Upper lobe of left lung (tissue), 6 donors: ENCODE measurements around the gene BTBD9. TPM values are rescaled to one million over a fixed set of nuclear protein-coding genes. Genes with fewer than 3 reads are reported as not detected.

Experiments used
- ATAC-seq, 2 donors: fragments of 200-7000 bp; cut with Tn5 transposase; one replicate each; pipeline ENCODE4 v1.9.1; 2022; ENCODE audit warnings: mild to moderate bottlenecking in 2 of 2, moderate library complexity in 2 of 2; ENCODE audit not compliant: low FRiP score in 2 of 2
- DNase-seq, 2 donors: peaks; one replicate each; pipeline ENCODE4 v3.0.0-alpha.2; 2019 to 2020
- H3K27ac ChIP-seq, 4 donors: fragments of 200-600 bp; sonication (generic); one replicate each; pipeline ENCODE4 v1.5.1; 2016 to 2019
- H3K27me3 ChIP-seq, 4 donors: fragments of 200-600 bp; sonication (generic); one replicate each; pipeline ENCODE4 v1.5.1; 2017 to 2019
- H3K36me3 ChIP-seq, 4 donors: fragments of 200-600 bp; sonication (generic); one replicate each; pipeline ENCODE4 v1.5.1; 2016 to 2019
- H3K4me1 ChIP-seq, 4 donors: fragments of 200-600 bp; sonication (generic); one replicate each; pipeline ENCODE4 v1.5.1; 2018 to 2019
- H3K4me3 ChIP-seq, 4 donors: fragments of 200-600 bp; sonication (generic); one replicate each; pipeline ENCODE4 v1.5.1; 2017 to 2019; ENCODE audit warnings: mild to moderate bottlenecking in 2 of 4, moderate library complexity in 1 of 4
- H3K9me3 ChIP-seq, 4 donors: fragments of 200-600 bp; sonication (generic); one replicate each; pipeline ENCODE4 v1.5.1; 2018 to 2019
- EP300 ChIP-seq, 4 donors: sonication (generic); formaldehyde crosslinking; IDR thresholded peaks; one replicate each; pipeline ENCODE4 v1.5.1; 2017; ENCODE audit warnings: antibody characterized with exemption in 4 of 4, control low read depth in 2 of 4
- POLR2A ChIP-seq, 4 donors: fragments of 450-650 bp; IDR thresholded peaks; one replicate each; pipeline ENCODE4 v1.5.1; 2016 to 2017; ENCODE audit warnings: antibody characterized with exemption in 4 of 4, mild to moderate bottlenecking in 2 of 4
- POLR2AphosphoS5 ChIP-seq, 2 donors: sonication (generic); formaldehyde crosslinking; IDR thresholded peaks; one replicate each; pipeline ENCODE4 v1.5.1; 2017; ENCODE audit warnings: antibody characterized with exemption in 2 of 2
- WGBS, 2 donors: methylation state at CpG; one replicate each; pipeline ENCODE4 v1.1.5; 2017 to 2018; 5-methylcytosine and 5-hydroxymethylcytosine counted together
- total RNA-seq, 6 donors: library from RNA; depleted of rRNA in 4 of 6; stranded (reverse); fragments of >200 nt in 4 of 6; gene quantifications; one replicate each; pipeline versions ENCODE4 v1.1.0 to v1.2.1, GENCODE V29; 2016 to 2021
- TF ChIP-seq, protein P1 (sequence below), 6 experiments: fragments of 450-650 bp in 4 of 6; fragments of 200-600 bp in 2 of 6; sonication (generic) in 2 of 6; IDR thresholded peaks; one replicate each; pipeline ENCODE4 v1.5.1; 2016 to 2019; ENCODE audit warnings: antibody characterized with exemption in 6 of 6
- donor health status: DM: no; HTN: no; CAD: no; lungs with moderate emphysema.
- donor health status: DM: no; HTN: yes; CAD: no; lungs with severe emphysema.

Gene BTBD9
- total RNA-seq, 6 donors from 2014 or later: 18.2 to 60.8 (median 44.9) TPM

DNA sequence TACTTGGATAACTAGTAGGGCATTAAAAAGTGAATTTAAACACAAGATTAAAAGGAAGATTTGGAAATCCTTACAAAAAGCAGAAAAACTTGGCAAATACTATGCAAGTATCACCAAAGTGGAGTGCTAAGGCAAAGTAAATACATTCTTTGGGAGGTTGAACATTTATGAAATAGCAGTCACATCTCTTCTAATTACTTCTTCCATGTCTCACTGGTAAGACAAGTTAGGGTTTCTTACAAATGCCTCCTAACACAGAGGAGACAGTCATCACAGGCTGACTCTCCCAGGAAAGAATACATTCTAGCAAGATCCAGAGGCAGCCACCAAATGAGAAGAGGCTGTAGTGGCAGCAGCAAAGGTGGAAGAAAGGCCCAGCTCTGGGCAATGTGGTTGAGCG lies 298.2 kb downstream of the BTBD9 start:
- TF ChIP-seq EP300 (IDR thresholded peaks at IDR 0.05): no peak
- TF ChIP-seq, protein P1, sequence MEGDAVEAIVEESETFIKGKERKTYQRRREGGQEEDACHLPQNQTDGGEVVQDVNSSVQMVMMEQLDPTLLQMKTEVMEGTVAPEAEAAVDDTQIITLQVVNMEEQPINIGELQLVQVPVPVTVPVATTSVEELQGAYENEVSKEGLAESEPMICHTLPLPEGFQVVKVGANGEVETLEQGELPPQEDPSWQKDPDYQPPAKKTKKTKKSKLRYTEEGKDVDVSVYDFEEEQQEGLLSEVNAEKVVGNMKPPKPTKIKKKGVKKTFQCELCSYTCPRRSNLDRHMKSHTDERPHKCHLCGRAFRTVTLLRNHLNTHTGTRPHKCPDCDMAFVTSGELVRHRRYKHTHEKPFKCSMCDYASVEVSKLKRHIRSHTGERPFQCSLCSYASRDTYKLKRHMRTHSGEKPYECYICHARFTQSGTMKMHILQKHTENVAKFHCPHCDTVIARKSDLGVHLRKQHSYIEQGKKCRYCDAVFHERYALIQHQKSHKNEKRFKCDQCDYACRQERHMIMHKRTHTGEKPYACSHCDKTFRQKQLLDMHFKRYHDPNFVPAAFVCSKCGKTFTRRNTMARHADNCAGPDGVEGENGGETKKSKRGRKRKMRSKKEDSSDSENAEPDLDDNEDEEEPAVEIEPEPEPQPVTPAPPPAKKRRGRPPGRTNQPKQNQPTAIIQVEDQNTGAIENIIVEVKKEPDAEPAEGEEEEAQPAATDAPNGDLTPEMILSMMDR (IDR thresholded peaks at IDR 0.05): no peak
- no peak for TF ChIP-seq POLR2AphosphoS5 (IDR thresholded peaks at IDR 0.05)
- TF ChIP-seq POLR2A (IDR thresholded peaks at IDR 0.05): no peak
- ATAC-seq: no peak
- Histone ChIP-seq H3K27ac (no peak overlapping the region), H3K27me3 (no peaks in the 10 kb centered on the region), H3K4me3 (no peak overlapping the region), H3K36me3 (no peaks in the 10 kb centered on the region), H3K4me1 (peaks cover 0 to 2% (median 0%) of the 10 kb centered on the region in 4 donors), H3K9me3 (no peaks in the 10 kb centered on the region)
- DNase-seq: no peak
- WGBS, 2 donors: 91% methylated on average over 1 of the region's 1 CpG

DNA sequence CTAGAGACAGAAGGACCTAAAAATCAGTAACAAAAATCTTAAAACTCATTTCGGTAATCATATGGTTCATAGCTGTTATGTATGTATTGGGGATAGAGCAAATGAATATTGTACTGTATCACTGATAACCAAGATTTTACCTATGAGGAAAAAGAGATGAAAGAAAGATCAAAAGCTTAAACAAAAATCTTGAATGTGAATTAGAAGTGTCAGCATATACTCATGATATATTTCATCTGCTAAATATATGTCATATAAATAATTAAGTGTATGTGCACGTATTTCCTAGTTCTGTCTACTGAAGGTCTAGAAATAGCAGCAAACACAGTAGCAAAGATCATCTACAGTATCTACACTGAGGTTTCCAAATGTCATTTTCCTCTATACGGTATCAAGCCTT lies 299.8 kb downstream of the BTBD9 start:
- H3K4me1 ChIP-seq: peaks cover 0 to 2% (median 0%) of the 10 kb centered on the region in 4 donors
- no peaks in the 10 kb centered on the region for H3K9me3 ChIP-seq
- no peak overlapping the region for H3K4me3 ChIP-seq
- H3K36me3 ChIP-seq: no peaks in the 10 kb centered on the region
- WGBS, 2 donors: 71 to 72% methylated on average over 3 of the region's 3 CpGs
- no peaks in the 10 kb centered on the region for H3K27me3 ChIP-seq
- ATAC-seq (no peak), DNase-seq (no peak)
- no peak overlapping the region for H3K27ac ChIP-seq
- no peak for TF ChIP-seq POLR2A (IDR thresholded peaks at IDR 0.05)
- TF ChIP-seq, protein P1 (IDR thresholded peaks at IDR 0.05): no peak

DNA sequence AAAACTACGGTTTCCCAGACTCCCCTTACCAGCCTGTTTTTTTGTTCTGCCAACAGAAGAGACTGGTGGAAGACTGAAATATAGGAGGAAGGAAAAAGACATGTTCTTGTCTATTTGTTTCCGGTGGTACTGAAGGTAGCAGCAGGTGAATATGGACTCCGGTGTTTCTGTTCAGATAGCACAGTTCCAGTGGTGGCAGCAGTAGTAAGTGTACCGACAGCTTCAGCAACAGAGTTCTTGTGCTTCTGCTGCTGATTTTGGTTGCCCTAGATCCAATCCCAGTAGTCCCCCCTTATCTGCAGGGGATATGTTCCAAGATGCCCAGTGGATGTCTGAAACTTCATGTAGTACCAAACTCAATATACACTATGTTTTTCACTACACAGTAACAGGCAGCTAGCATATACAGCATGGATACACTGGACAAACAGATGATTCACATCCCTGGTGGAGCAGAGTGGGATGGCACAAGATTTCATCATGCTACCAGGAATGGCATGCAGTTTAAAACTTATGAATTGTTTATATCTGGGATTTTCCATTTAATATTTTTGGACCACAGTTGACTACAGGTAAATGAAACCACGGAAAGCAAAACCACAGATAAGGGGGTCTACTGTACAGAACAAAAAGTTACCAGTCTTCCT lies 301.8 kb downstream of the BTBD9 start:
- Histone ChIP-seq H3K4me1 (peaks cover 0 to 2% (median 0%) of the 10 kb centered on the region in 4 donors), H3K9me3 (peaks cover 0 to 5% (median 0%) of the 10 kb centered on the region in 4 donors), H3K27me3 (no peaks in the 10 kb centered on the region), H3K4me3 (no peak overlapping the region), H3K27ac (no peak overlapping the region), H3K36me3 (peaks cover 0 to 6% (median 0%) of the 10 kb centered on the region in 4 donors)
- TF ChIP-seq, protein P1 (IDR thresholded peaks at IDR 0.05): no peak
- TF ChIP-seq POLR2A (IDR thresholded peaks at IDR 0.05): no peak
- no peak for TF ChIP-seq POLR2AphosphoS5 (IDR thresholded peaks at IDR 0.05)
- no peak for TF ChIP-seq EP300 (IDR thresholded peaks at IDR 0.05)
- ATAC-seq: no peak
- 92 to 93% methylated on average over 5 of the region's 5 CpGs for WGBS, 2 donors
- DNase-seq: no peak

DNA sequence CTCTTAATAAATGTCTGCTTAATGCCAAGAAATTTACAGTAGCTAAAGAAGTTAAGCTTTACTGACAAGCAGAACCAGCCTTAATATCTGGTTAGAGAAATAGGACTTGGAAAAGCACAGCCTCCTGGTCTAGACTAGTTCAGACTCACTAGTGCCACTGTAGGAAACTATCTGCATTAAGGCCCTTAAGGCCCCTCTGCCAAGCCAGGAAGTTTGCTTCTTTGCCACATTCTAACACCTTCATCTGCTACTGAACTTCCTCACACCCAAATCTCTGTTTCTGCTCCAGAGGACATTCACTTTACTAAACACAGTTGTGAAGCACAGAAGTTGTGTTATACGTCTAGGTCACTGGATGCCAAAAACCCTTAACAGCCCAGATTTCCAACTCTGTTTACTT lies 302.8 kb downstream of the BTBD9 start:
- Histone ChIP-seq H3K4me3 (no peak overlapping the region), H3K9me3 (peaks cover 0 to 5% (median 0%) of the 10 kb centered on the region in 4 donors), H3K4me1 (peaks cover 0 to 2% (median 0%) of the 10 kb centered on the region in 4 donors), H3K27me3 (no peaks in the 10 kb centered on the region), H3K27ac (no peak overlapping the region), H3K36me3 (peaks cover 0 to 6% (median 0%) of the 10 kb centered on the region in 4 donors)
- WGBS, 2 donors: 72 to 73% methylated on average over 1 of the region's 1 CpG
- TF ChIP-seq, protein P1 (IDR thresholded peaks at IDR 0.05): no peak
- TF ChIP-seq EP300 (IDR thresholded peaks at IDR 0.05) (no peak), POLR2AphosphoS5 (IDR thresholded peaks at IDR 0.05) (no peak), POLR2A (IDR thresholded peaks at IDR 0.05) (no peak)
- DNase-seq (no peak), ATAC-seq (no peak)

DNA sequence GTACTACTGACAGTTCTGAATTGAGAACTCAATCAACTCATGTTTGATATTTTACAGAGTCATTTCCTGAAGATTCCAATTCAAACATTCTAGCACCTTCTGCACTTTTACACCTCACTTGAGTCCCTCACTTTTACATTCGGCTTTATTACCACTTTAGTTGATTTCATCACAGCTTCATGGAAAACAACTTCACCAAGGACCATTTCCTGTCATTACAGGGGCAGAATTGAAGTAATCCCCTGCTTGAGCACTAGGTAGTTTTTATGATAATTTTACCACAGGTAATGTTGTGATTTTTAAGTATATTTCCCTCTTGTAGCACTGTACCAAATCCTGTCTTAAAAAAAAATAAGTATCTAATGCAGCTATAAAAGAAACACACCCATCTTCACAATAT lies 312.9 kb downstream of the BTBD9 start:
- WGBS, 2 donors: 42 to 44% methylated on average over 1 of the region's 1 CpG
- no peaks in the 10 kb centered on the region for H3K4me1 ChIP-seq
- no peaks in the 10 kb centered on the region for H3K9me3 ChIP-seq
- ATAC-seq (no peak), DNase-seq (no peak)
- TF ChIP-seq POLR2AphosphoS5 (IDR thresholded peaks at IDR 0.05) (no peak), EP300 (IDR thresholded peaks at IDR 0.05) (peak in 2 of 4 donors; percentile 34 to 72)
- H3K27ac ChIP-seq: peak overlapping the region in 1 of 4 donors; percentile 19
- H3K4me3 ChIP-seq: no peak overlapping the region
- H3K36me3 ChIP-seq: no peaks in the 10 kb centered on the region
- H3K27me3 ChIP-seq: no peaks in the 10 kb centered on the region
